Measurements from ENCODE around the gene PRKCA.
A peak's percentile ranks its signal among the peaks of the same experiment; 100 is the strongest.

The PRKCA gene

DNA sequence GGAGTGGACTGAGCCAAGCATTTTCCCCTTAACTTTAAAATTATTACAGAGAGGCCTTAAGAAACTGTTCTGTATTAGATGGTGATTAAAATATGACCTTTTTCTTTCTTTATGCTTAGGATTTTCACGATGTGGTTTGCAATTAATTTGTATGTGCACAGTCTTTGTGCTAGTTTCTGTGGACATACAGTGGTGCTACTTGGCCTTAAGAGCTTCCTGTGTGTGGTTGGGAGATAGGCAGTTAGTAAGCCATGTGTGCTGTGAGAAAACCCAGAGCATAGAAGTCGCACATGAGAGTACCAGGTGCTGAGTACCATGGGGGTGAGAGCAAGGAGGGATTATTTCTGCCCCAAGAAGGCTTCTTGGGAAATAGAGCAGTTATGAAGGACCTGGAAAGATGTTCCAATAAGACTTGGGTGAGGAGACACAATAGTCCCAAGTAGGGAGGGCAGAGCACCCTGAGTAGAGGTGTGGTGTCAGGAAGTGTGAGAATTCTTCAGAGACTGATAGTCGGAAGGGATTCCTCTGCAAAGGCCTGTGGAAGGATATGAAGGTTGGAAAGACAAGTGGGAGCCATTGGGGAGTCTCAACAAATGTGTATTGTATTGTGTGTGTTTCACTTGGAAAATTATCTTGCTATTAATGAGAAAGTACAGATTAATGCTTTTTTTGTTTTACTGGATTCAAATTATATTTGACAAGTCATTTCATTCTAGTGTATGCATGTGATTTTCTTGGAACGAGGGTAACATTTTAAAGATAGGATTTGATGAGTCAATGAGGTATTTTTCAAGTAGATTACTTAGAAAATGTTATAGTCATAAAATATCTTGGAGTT lies 239.9 kb downstream of the PRKCA start:
- TF ChIP-seq CTCF (IDR thresholded peaks at IDR 0.05) (no peak), ZFX (IDR thresholded peaks at IDR 0.05; ENCODE audit: borderline replicate concordance) (no peak)
- no peak overlapping the region for H3K27ac ChIP-seq

GRCh38 chr17:66542967-66543520 lies 240.6 kb downstream of the PRKCA start:
- no peak overlapping the region for H3K27ac ChIP-seq
- no peak for TF ChIP-seq ZFX (IDR thresholded peaks at IDR 0.05; ENCODE audit: borderline replicate concordance)

GRCh38 chr17:66543526-66543925 lies 241.1 kb downstream of the PRKCA start:
- no peak for TF ChIP-seq CTCF (IDR thresholded peaks at IDR 0.05)
- no peak for TF ChIP-seq ZFX (IDR thresholded peaks at IDR 0.05; ENCODE audit: borderline replicate concordance)
- H3K27ac ChIP-seq, result no peak overlapping the region

- TF ChIP-seq ZFX (IDR thresholded peaks at IDR 0.05; ENCODE audit: borderline replicate concordance), result no peak
- no peak for TF ChIP-seq CTCF (IDR thresholded peaks at IDR 0.05)
- H3K27ac ChIP-seq, result no peak overlapping the region
These were observed 243.5 kb downstream of the PRKCA start for GRCh38 chr17:66545918-66546317.

GRCh38 chr17:66547151-66547865 lies 244.9 kb downstream of the PRKCA start:
- TF ChIP-seq ZFX (IDR thresholded peaks at IDR 0.05; ENCODE audit: borderline replicate concordance), result no peak
- TF ChIP-seq CTCF (IDR thresholded peaks at IDR 0.05), result no peak
- H3K27ac ChIP-seq, result 0 out of 2 replicates have a peak overlapping the region, but pooled peaks have one; percentile 0

GRCh38 chr17:66548158-66548557 lies 245.7 kb downstream of the PRKCA start:
- H3K27ac ChIP-seq, result no peak overlapping the region
- TF ChIP-seq ZFX (IDR thresholded peaks at IDR 0.05; ENCODE audit: borderline replicate concordance) (no peak), CTCF (IDR thresholded peaks at IDR 0.05) (no peak)

- no peak for TF ChIP-seq CTCF (IDR thresholded peaks at IDR 0.05)
- no peak for TF ChIP-seq ZFX (IDR thresholded peaks at IDR 0.05; ENCODE audit: borderline replicate concordance)
- no peak overlapping the region for H3K27ac ChIP-seq
These were observed 246.4 kb downstream of the PRKCA start for GRCh38 chr17:66548659-66549310.
